Stimulated activated naive B cell treated with anti-CD40 and anti-IgM and Interleukin-4, amounts not matched to agents 10 μg/mL and 1 μg/mL and 100 μg/mL, for 72 hours (primary cell): Measurements from ENCODE around the gene KCNK1.
"Not testable (repeated sequence)": the region's sequence is repeated elsewhere in the genome, so short reads cannot be mapped to it uniquely, and the experiment has no call there.

Experiments
- ATAC-seq, 2 donors: fragments of 150-1000 bp; cut with Tn5 transposase; replicated peaks; 2 replicates each; pipeline ENCODE4 v1.10.0; 2021; ENCODE audit warnings: moderate library complexity in 1 of 2
- DNase-seq: peaks from one replicate; pipeline ENCODE4 v3.0.0; 2021
- H3K27ac Mint-ChIP-seq: one replicate; pipeline ENCODE4 v1.8.0; 2022; ENCODE audit warnings: mild to moderate bottlenecking, mixed read lengths
- H3K27me3 Mint-ChIP-seq, 2 donors: one replicate each; pipeline ENCODE4 v1.8.0; 2022; ENCODE audit warnings: mixed read lengths in 2 of 2
- H3K36me3 Mint-ChIP-seq, 2 donors: one replicate each; pipeline ENCODE4 v1.8.0; 2022; ENCODE audit warnings: mixed read lengths in 2 of 2, mild to moderate bottlenecking in 1 of 2
- H3K4me1 Mint-ChIP-seq, 2 donors: one replicate each; pipeline ENCODE4 v1.8.0; 2022; ENCODE audit warnings: mixed read lengths in 2 of 2, mild to moderate bottlenecking in 1 of 2
- H3K4me3 Mint-ChIP-seq, 2 donors: one replicate each; pipeline ENCODE4 v1.8.0; 2022; ENCODE audit warnings: mild to moderate bottlenecking in 2 of 2, mixed read lengths in 2 of 2, moderate library complexity in 1 of 2
- H3K9me3 Mint-ChIP-seq, 2 donors: one replicate each; pipeline ENCODE4 v1.8.0; 2022; ENCODE audit warnings: mixed read lengths in 2 of 2, mild to moderate bottlenecking in 1 of 2

Gene KCNK1

GRCh38 chr1:233597489-233597901, 16.4 kb upstream of the KCNK1 start:
- peaks cover 4 to 5% of the 10 kb centered on the region in 2 donors for H3K9me3 Mint-ChIP-seq

DNA sequence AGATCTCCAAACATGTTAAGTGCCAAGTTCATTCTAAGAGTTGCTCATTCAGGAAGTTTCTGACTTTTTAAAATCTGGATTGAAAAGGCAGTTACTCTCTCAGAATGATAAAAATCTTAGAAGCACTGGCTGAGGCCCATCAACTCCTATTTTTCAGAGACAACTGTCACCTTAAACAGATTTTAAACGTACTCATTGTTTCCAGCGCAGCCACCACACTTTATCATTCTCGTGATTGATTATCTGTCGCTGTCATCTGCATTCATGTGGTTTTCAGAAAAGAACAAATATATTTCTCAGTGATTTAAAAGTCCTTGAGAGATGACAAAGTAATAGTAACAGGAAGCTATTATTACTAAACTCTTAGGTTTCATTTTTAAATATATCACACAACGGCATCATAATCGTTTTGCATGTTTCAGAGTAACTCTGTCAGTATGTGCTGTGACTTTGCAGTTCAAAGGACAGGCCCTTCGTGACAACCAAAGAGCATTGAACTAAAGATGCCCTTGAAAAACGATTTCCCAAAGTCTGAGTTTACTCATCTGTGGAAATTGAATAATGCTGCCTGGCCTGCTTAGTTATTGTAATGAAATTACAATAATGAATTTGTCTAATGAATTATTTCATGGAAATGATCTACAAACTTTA, 14.9 kb upstream of the KCNK1 start:
- Mint-ChIP-seq H3K4me1 (no peaks in the 10 kb centered on the region), H3K36me3 (no peaks in the 10 kb centered on the region), H3K9me3 (peaks cover 5 to 6% of the 10 kb centered on the region in 2 donors), H3K27me3 (peaks cover 8 to 18% of the 10 kb centered on the region in 2 donors), H3K27ac (no peak overlapping the region), H3K4me3 (no peak overlapping the region)
- ATAC-seq (no peak), DNase-seq (no peak)

More at GRCh38 chr1:233597489-233597901, 16.4 kb upstream of the KCNK1 start:
- Mint-ChIP-seq H3K27me3 (peaks cover 8 to 18% of the 10 kb centered on the region in 2 donors), H3K4me3 (no peak overlapping the region), H3K27ac (no peak overlapping the region), H3K36me3 (no peaks in the 10 kb centered on the region), H3K4me1 (no peaks in the 10 kb centered on the region)
- DNase-seq: no peak
- ATAC-seq: no peak

GRCh38 chr1:233599542-233600073, 14.3 kb upstream of the KCNK1 start:
- no peaks in the 10 kb centered on the region for H3K36me3 Mint-ChIP-seq
- H3K4me1 Mint-ChIP-seq: no peaks in the 10 kb centered on the region
- DNase-seq: no peak
- no peak overlapping the region for H3K4me3 Mint-ChIP-seq
- H3K27me3 Mint-ChIP-seq: peaks cover 8 to 18% of the 10 kb centered on the region in 2 donors
- no peak for ATAC-seq
- peaks cover 5 to 6% of the 10 kb centered on the region in 2 donors for H3K9me3 Mint-ChIP-seq
- no peak overlapping the region for H3K27ac Mint-ChIP-seq

DNA sequence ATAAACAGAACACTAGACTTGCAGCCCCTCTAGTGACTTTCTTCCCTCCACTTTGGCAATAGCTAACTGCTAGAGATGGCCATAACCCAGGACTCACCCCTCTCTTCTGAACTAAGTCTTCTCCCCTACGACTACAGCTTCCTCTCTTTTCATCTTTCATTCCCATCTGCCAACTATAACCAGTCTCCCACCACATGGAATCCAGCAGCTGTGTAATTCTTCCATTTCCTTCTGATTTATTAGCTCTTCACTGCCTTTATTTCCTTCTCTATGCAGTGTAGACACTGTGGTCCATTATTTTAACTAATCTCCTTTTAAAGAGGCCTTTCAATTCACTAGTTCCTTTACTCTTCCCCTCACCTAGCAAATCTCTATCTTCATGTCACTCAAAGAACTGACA, 13.4 kb upstream of the KCNK1 start:
- no peak overlapping the region for H3K4me3 Mint-ChIP-seq

DNA sequence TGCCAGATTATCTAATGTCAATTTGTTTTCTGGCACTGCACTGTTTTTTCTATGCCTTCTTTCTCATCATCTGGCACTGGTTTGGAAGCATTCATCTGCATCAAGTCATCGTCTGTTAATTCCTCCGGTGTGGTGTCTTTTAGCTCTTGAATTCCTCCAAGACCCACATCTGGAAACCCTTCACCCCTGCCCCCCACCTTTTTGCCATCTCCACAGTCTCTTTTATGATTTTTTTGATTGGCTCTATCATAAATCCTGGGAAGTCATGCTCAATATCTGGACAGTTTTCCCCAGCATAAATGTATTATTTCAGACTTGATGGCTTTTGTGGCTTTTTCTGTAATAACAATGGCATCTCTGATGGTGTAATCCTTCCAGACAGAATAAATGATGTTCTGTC, 10.4 kb upstream of the KCNK1 start:
- Mint-ChIP-seq H3K27me3 (peaks cover 8 to 14% of the 10 kb centered on the region in 2 donors), H3K4me3 (no peak overlapping the region), H3K36me3 (no peaks in the 10 kb centered on the region), H3K4me1 (no peaks in the 10 kb centered on the region), H3K27ac (no peak overlapping the region), H3K9me3 (peaks cover 5 to 7% of the 10 kb centered on the region in 2 donors)
- ATAC-seq (no peak), DNase-seq (no peak)

More for the DNA sequence above, 13.4 kb upstream of the KCNK1 start:
- H3K36me3 Mint-ChIP-seq: no peaks in the 10 kb centered on the region
- no peak for DNase-seq
- H3K27ac Mint-ChIP-seq: no peak overlapping the region
- no peaks in the 10 kb centered on the region for H3K4me1 Mint-ChIP-seq
- peaks cover 8 to 18% of the 10 kb centered on the region in 2 donors for H3K27me3 Mint-ChIP-seq
- peaks cover 5 to 7% of the 10 kb centered on the region in 2 donors for H3K9me3 Mint-ChIP-seq
- no peak for ATAC-seq

DNA sequence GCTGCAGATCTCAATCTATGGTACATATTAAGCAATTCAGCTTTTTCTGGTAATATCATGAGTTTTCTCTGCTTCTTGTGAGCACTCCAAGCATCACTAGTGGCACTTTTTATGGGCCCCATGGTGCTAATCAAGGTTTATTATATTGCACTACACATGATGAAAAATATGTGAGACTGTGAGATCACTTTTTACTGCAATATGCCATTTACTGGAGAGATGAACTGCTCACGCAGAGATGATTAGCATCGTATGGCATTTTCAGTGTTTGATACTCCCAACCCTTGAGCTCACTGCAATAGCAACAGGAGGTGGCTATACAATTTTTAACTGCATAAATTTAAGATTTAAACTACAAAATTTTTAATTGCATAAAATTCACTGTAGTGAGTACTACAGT, 8.7 kb upstream of the KCNK1 start:
- ATAC-seq: no peak

GRCh38 chr1:233606813-233607212, 7.1 kb upstream of the KCNK1 start:
- ATAC-seq (no peak), DNase-seq (no peak)
- Mint-ChIP-seq H3K36me3 (no peaks in the 10 kb centered on the region), H3K27me3 (peaks cover 13 to 19% of the 10 kb centered on the region in 2 donors), H3K4me3 (no peak overlapping the region), H3K27ac (no peak overlapping the region), H3K4me1 (no peaks in the 10 kb centered on the region), H3K9me3 (peaks cover 0 to 4% of the 10 kb centered on the region in 2 donors)

More for the DNA sequence above, 8.7 kb upstream of the KCNK1 start:
- DNase-seq: no peak
- Mint-ChIP-seq H3K36me3 (no peaks in the 10 kb centered on the region), H3K4me1 (no peaks in the 10 kb centered on the region), H3K4me3 (no peak overlapping the region), H3K9me3 (peaks cover 5 to 7% of the 10 kb centered on the region in 2 donors), H3K27ac (no peak overlapping the region), H3K27me3 (peaks cover 5 to 19% of the 10 kb centered on the region in 2 donors)

DNA sequence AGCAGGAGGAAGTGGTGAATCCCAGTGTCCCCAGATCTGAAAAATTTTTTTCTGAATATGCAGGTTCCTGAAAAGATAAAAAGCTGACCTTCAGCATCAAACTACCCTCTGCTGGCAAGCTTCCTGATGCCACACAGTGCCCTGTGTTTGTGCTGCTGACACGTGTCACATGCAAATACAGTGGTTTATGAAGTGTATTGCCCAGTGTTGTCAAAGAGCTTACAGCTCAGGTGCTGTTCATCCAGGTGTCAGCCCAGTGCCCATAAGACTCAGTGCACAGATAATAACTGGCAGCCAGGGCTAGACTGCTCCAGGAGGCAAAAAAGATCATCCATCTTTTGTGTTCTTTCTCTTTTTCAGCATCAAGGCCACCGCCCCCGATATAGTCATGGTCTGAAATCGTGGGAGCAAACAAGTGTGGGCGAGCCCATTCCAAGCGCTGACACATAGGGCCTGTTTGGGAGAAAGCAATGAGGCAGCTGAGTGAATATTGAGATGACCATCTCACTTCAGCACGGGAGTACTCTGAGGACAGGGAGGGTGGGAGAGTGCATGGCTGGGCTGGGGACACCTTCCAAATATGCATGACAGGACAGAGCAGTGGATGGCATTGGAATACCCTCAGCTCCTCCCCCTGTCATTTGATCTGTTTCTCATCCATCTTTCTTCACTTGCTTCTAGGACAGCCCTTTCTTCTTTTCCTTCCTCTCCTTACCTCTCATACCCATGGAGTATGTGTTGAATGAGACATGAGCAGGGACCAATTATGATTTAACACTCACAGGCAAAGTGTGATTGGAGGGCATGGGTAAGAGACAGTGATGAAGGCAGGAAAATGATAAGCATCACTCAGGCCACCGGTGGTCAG, 6.4 kb upstream of the KCNK1 start:
- no peak for DNase-seq
- Mint-ChIP-seq H3K36me3 (no peaks in the 10 kb centered on the region), H3K27ac (no peak overlapping the region), H3K4me3 (no peak overlapping the region), H3K9me3 (peaks cover 0 to 4% of the 10 kb centered on the region in 2 donors), H3K27me3 (peaks cover 17 to 24% of the 10 kb centered on the region in 2 donors), H3K4me1 (no peaks in the 10 kb centered on the region)
- ATAC-seq: no peak

- DNase-seq (no peak), ATAC-seq (no peak)
- Mint-ChIP-seq H3K9me3 (peaks cover 0 to 3% of the 10 kb centered on the region in 2 donors), H3K27ac (no peak overlapping the region), H3K27me3 (peaks cover 28 to 30% of the 10 kb centered on the region in 2 donors), H3K36me3 (no peaks in the 10 kb centered on the region), H3K4me3 (no peak overlapping the region), H3K4me1 (peaks cover 1 to 6% of the 10 kb centered on the region in 2 donors)
Observed at GRCh38 chr1:233608988-233609387, 4.9 kb upstream of the KCNK1 start.

DNA sequence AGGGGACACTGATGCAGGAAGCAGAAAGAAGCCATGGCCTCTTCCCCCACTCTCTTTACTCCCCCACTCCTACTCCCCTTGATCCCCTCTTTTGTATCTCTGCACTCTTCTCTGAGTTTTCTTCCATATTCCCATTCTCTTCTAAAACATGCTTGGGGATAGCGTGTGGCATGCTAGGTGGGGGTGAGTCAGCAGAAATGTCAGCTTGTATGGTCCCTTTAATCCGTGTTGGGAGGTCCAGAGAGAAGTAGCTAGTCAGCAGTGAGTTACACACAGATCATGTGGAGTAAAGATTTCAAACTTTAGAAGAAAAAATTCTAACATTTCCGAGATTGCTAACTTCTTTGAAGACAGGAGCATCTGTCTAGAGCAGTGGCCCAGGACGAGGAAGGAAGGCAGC, 4.0 kb upstream of the KCNK1 start:
- H3K9me3 Mint-ChIP-seq: peaks cover 0 to 1% of the 10 kb centered on the region in 2 donors
- no peak for ATAC-seq
- DNase-seq: no peak
- no peaks in the 10 kb centered on the region for H3K36me3 Mint-ChIP-seq
- H3K27me3 Mint-ChIP-seq: peaks cover 38 to 39% of the 10 kb centered on the region in 2 donors
- no peak overlapping the region for H3K4me3 Mint-ChIP-seq
- H3K27ac Mint-ChIP-seq: no peak overlapping the region
- H3K4me1 Mint-ChIP-seq: peaks cover 4 to 8% of the 10 kb centered on the region in 2 donors

DNA sequence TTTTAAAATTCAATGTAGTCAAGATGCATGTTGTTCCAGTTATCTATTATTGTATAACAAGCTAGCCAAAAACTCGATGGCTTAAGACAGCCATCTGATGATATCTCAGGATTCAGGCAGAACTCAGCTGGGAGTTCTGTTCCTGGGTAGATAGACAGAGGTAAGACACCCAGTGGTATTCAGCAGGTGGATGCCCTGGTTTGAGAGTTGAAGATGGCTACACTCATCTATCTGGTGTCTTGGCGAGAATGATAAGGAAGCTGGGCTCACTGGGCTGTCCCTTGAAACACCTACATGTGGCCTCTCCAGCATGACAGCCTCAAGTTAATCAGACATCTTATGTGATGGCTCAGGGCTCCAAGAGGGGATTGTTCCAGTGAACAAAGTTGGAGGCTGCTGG, 3.3 kb upstream of the KCNK1 start:
- H3K27me3 Mint-ChIP-seq: peaks cover 45 to 46% of the 10 kb centered on the region in 2 donors
- no peaks in the 10 kb centered on the region for H3K36me3 Mint-ChIP-seq
- peaks cover 4 to 8% of the 10 kb centered on the region in 2 donors for H3K4me1 Mint-ChIP-seq
- no peak for ATAC-seq
- no peak overlapping the region for H3K4me3 Mint-ChIP-seq
- DNase-seq: no peak
- H3K9me3 Mint-ChIP-seq: peaks cover 0 to 1% of the 10 kb centered on the region in 2 donors
- H3K27ac Mint-ChIP-seq: no peak overlapping the region

GRCh38 chr1:233611363-233611762, 2.5 kb upstream of the KCNK1 start:
- not testable (repeated sequence) for H3K4me3 Mint-ChIP-seq, H3K9me3 Mint-ChIP-seq, H3K4me1 Mint-ChIP-seq, DNase-seq, ATAC-seq, H3K27ac Mint-ChIP-seq, H3K36me3 Mint-ChIP-seq
- peaks cover 52% of the 10 kb centered on the region in 2 donors for H3K27me3 Mint-ChIP-seq

DNA sequence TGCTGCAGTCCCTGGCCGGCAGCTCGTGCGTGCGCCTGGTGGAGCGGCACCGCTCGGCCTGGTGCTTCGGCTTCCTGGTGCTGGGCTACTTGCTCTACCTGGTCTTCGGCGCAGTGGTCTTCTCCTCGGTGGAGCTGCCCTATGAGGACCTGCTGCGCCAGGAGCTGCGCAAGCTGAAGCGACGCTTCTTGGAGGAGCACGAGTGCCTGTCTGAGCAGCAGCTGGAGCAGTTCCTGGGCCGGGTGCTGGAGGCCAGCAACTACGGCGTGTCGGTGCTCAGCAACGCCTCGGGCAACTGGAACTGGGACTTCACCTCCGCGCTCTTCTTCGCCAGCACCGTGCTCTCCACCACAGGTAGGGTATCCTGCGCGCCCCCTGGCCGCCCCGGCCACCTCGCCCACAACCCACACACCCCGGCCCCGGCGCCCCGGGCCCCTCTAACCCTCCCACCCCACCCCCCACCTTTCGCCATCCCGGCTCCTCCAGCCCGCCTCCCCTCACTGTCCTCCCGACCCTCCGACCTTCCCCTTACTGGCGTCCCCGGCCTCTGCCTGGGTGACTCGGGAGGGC, 352 bp downstream of the KCNK1 start:
- no peak overlapping the region for H3K27ac Mint-ChIP-seq
- H3K4me3 Mint-ChIP-seq: no peak overlapping the region
- H3K4me1 Mint-ChIP-seq: peaks cover 4 to 8% of the 10 kb centered on the region in 2 donors
- peaks cover 0 to 1% of the 10 kb centered on the region in 2 donors for H3K9me3 Mint-ChIP-seq
- H3K36me3 Mint-ChIP-seq: no peaks in the 10 kb centered on the region
- peaks cover 60 to 65% of the 10 kb centered on the region in 2 donors for H3K27me3 Mint-ChIP-seq
- DNase-seq: no peak
- ATAC-seq: no peak
